NCI-H1436 treated with DMSO at 0.1 percent for 48 hours (cell line): ENCODE results near the gene KRTAP5-1.

Source experiments
- DNase-seq: peaks from one replicate; lab custom pipeline; 2025; lab: John Stamatoyannopoulos, UW

Gene KRTAP5-1

DNA sequence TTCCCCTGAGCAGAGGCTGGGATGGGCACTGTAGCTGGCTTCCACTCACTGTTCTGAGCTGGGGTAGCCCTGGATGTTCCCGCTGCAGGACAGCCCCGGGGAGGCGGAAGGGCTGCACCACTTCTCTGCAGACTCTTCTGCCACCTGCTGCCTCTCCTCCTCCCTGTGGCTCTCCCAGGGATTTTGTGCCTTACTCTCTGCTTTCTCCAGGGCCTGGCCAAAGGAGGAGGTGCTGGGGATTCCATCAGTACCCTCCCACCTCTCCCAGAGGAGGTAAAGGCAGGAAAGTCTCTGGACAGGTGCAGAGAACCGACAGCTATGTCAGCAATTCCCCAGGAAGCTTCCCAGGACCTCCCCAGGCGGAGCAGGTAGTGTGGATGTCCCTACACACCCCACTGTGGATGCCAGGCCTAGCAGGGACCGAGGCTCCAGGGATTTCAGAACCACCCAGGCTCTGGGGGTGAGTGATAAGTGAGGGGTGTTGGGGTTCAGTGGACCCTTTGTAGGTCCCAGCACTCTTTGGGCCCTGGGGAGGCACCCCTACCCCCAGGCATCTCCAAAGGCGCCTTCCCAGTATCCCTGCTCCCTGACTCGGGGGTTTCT, 24.3 kb downstream of the KRTAP5-1 start:
- DNase-seq: no peak

DNA sequence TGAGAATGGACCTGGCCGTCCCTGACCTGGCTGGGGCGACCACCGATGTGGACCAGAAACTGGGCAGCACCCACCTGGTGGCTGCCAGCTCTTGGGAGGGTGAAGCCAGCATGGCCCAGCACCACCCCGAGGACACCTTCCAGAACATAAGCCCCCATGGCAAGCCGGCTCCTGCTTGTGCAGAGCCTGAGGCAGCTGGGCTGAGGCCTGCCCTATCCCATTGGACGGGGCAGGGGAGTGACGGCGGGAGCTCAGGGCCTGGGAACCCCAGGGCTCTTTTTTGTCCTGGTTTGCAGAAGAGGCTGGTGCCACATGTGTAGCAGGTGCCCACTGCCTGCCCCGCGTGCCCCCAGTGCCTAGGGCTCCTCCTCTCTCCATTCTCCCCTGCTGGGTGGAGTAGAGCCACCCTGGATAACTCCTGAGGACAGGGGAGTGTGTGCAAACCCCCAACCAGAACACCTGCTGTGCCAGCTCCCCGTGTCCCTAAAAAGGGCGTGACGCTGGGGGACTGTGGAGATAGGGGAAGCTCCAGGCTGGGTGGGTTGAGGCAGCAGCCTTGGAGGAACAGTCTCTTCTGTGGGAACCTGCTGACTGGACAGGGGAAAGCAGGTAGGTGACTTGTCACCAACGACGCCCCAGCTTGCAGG, 25.0 kb downstream of the KRTAP5-1 start:
- no peak for DNase-seq

DNA sequence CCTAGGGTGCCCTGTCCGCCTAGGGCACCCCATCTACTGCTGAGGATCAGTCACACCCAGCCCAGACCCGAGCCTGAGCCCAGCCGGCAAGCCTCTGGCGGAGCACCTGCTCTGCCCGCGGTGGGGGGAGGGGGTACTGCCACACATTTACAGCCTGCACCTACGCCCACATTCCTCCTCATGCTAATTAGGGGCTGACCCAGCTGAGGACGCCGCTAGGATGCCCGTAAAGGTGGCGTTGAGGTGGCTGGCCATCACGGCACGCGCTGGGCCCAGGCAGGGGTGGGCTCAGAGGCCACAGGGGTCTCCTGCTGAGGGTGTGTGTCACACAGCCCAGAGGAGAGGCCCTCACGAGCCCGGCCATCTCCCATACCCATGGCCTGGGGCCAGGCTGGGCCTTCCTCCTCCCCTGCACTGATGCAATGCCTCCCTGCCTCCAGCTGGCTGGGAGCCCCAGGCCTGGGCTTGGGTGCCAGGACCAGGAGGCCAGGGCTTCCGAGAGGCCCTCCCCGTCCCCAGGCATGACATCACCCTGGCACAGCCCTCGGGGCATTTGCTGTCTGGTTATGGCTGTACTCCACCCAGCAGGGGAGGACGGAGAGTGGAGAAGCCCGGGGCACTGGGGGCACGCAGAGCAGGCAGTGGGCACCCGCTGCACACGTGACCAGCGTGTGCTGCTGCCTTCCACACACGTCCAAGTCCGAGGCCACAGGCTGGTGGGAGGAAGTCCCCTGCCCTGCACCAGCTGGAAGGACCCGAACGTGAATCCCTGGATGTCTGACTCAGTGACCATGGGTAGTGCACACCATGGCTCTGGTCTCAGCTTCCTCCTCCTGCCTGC, 25.8 kb downstream of the KRTAP5-1 start:
- no peak for DNase-seq

DNA sequence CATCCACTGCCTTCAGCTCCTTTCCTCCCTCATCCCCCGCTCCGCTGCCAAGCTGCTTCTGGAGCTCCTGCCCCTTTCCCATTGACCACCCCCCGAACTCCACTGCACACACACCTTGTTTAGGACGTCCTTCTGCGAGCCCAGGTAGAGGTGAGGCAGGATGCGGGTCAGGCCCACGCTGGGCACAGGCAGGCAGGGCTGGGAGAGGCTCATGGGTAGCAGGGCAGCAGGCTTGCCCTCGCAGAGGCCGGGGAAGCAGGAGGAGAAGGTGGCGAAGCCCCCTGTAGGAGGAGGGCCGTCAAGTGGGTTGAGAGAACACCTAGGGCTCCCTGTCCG, 26.3 kb downstream of the KRTAP5-1 start:
- DNase-seq: no peak

DNA sequence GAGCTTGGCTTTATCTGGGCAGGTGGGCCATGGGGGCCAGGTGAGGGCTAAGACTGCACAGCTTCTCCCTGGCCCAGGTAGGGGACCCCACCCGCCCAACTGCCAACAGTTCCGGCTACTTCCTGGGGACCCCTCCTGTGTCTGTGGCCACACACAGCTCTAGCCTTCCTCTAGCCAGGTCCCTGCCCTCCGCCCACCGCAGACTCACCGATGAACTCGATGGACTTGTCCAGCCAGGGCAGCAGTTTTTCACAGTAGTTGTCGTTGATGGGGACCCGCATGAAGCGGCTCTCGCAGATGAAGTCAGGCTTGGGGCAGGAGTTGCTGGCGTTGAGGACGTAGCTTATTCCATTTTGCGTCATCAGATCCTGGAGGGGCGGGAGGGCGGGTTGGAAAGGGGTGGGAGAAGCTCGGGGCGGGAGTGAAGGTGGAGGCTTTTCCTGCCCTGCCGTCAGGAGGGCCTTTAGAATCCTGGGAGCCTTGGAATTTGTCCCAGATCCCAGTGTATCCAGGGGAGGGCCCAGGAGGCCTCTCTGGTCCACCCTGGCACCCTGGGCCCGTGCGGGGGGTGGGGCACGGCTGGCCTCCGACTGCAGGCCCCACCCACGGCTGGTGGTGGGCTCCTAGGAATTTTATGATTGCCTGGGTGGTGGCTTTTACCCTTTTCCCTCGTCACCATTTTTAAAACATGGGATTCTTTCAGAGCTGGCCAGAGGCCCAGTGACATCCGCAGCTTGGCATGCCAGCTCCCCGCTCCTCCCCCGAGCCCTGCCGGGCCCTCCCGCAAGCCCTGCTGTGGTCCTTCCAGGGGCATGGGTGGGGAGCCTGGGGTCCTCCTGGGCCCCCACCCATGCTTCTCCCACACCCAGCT, 26.9 kb downstream of the KRTAP5-1 start:
- no peak for DNase-seq

DNA sequence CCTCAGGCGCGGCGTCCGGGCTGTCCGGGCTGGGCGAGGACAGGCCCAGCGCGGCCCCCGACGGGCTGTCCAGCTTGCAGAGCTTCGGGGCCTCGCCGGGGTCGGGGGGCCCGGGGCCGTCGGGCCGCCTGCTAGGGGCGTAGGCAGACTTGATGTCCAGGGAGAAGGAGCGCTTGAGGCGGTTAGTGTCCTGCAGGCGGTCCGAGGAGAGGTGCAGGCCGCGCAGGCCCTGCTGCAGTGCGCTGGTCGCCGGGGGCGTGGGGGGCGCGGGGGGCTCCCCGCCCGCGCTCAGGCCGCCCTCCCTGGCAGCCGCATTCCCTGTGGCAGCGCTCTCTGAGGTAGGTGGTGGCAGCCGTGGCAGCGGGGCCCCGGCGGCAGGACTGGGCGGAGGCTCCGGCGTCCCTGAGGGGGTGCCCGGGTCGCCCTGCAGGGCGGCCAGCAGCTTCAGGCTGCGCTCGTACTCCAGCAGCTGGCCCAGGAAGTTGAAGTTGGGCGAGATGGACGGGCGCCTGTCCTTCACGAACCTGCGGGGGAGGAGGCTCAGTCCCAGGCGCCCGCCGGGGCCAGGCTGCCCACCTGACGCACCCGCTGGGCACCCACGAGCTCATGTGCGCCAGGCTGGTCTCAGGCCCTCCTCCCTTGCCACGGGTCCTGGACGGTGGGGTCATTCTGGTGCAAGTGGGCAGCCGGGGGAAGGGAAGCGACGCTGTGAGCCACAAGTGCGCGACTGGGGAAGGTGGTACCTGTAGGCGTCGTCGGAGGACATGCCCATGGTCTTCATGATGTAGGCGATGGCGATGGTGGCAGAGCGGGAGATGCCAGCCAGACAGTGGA, 27.8 kb downstream of the KRTAP5-1 start:
- DNase-seq: no peak

DNA sequence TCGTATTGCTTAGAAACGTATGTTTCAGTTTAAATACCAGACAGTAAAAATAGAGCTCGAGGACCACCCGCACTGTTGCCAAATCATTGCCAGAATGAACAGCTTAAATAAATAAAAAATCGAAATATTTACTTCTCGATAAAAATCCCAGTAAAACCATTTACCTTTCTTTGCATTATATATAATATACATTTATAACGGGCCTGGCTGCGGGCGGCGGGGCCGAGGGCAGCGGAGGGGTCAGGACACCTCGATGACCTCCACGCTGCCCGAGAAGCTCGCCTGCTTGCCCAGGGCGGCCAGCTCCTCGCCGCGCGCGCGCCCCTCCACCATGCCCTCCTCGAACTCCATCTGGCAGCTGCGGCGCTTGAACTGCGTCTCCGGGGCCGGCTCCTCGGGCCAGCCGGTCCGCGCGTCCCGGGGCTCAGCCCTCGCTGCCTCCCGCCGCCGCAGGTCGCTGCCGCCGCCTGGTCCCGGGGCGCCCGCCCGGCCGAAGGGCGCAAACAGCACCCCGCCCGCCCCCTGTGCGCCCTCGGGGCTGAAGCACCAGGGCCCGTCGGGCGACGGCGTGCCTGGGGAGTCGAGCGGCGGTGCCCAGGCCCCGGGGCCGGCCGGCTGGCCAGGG, 28.7 kb downstream of the KRTAP5-1 start:
- DNase-seq: no peak

DNA sequence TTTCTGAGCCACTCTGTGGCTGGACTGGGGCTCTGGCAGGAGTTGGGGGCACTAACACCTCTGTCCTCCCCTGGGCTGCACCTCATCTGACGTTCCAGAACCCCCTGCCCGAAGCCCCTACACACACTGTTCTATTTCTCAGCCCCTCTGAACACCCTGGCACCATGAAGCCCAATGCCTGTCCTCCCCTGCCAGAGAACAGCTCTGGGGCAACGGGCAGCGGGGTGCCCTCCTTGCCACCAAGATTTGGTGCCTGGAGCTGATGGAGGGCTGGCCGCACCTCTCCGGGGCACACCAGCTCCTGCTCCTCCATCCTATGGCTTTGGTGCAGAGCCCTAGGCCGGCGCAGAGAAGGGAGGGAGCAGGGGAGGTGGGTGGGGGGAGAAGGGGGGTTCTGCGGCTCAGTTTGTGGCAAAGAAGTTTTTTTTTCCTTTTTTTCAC, 29.4 kb downstream of the KRTAP5-1 start:
- DNase-seq: no peak

DNA sequence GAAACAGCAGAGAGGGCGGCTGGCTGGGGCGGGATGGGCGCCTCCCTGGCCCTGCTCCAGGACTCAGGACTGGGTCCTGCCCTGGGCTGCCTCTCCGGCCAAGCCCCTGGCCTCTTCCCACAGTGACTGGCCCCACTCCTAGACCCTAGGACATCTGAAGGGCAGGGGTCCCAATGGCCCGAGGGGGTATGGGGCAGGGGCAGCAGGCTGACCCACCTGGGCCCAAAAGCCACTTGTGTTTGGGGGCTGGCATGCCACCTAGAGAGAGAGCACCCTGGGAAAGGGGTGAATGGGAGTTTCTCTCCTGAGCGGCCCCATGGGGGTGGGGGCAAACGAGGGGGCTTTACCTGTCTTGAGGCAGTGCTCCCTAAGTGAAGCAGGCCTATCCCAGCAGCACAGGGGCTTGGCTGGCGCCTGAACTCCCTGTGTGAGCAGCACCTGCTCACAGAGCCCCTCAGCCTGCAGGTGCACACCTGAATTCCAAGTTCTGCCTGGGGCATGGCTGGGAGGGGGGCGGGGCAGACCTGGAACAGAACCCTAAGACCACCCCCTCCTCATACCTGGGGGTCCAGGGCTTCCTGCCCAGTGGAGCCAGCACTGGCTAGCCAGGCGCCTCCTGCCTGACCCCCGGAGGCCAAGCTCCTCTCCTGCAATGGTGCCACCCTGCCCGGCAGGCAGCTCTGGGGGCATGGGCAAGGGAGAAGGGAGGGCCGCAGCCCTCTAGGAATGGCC, 29.9 kb downstream of the KRTAP5-1 start:
- no peak for DNase-seq

DNA sequence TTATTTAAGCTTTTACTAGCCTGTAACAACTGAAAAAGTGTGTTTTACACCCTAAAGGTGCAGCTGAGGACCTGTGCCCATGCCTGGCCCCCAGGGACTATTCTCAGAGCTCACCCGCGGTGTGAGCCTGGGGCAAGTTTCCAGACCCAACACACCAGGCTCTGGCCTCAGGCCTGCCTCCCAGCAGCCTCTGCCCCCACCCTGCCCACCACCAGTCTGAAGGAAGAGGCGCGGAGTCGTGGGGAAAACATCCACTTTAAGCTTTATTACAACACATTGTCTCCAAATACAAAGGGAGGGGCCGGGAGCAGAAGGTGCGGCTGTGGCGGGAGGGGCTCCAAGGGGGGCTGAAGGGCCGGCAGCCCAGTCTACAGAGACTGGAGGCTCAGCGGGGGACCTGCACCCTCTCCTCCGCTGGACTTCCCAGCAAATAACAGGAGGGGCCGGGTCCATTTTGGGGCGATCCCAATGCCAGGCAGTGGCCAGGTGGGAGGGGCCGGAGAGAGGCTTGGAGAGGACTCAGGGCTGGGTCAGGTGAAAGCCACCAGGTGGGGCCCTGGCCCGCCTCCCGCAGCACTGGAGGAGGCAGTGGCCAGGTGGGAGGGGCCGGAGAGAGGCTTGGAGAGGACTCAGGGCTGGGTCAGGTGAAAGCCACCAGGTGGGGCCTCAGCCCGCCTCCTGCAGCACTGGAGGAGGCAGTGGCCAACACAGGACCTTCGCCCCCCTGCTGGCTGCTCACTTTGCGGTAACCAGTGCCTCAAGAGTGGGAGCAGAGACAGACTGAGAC, 31.1 kb downstream of the KRTAP5-1 start:
- no peak for DNase-seq

DNA sequence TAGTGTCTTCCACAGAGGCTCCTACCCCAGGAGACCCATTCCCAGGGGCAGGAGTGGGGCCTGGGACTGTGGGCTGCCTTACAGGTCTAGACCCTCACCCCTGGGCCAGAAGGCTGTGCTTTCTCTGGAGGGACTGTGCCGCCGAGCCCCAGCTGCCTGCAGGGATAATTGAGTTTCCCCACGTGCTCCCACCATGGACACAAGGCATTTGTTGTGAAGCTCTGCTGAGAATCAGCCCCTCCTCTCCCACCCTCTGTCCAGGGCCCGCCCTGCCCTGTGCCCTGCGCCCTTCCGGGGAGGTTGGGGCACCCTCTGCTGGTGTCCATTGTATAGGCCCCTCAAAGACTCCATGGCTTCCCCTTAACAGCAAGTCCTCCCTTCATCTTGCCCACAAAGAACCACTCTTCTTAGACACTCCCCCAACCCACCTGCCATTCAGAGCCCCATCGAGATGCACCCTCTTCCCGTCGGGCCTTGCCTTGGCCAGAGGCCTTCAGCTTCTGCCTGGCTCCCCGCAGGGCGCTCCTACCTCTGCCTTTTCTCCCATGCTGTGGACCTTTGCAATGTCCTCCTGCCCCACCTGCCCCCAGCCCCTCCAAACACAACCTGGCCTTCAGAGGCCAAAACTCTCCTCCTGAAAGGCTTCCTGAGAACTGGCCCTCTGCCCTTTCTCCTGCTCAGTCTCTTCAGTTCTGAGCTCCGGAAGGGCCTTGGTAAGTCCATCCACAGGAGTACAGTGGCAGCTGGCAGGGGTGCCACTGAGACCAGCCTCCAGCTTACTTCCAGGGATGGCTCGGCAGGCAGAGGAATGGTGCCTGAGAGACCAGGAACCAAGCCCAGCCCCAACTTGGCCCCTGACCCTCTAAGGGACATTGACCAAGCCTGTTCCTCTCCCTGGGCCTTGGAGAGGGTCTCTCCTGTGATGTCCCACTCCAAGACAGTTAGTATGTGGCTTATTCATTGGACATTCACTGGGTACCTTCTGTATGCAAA, 35.4 kb downstream of the KRTAP5-1 start:
- no peak for DNase-seq

DNA sequence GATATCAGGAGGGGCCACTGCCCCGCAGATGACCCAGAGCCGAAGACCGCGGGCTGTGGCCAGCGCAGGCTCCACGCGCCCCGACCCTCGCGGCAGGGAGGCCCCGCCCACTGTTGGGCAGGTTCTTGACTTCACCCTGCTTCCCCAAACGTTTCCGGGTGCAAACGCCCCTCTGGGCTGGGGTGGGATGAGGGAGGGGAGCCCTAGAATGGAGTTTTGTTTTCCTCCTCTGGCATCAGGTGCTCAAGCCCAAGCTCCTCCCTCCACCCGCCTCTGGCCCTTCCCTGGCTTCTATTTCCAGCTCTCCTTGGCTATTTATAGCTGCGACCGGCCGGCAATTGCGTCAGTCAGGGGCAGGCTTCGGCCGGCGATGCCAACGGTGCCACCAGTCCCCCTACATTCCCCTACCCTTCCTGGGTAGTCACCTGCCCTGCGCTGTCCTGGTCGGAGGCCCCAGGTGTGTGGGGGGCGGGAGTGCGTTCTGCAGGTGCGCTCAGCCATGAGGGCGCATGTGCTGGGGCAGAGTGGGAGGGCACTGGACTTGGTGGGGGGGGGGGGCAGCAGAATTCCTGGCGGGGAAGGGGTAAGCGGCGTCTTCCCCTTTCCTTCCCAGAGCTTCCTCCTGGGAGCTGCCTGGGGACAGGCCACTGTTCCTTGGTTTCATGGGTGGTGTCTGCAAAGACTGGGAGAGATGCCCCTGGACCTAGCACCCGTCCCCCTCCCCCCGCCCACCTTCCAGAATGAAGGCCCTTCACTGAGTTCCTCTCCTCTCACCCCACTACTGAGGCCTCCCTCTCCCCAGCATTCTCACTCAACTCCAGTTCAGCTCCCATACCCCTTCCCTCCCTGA, 36.6 kb downstream of the KRTAP5-1 start:
- no peak for DNase-seq

DNA sequence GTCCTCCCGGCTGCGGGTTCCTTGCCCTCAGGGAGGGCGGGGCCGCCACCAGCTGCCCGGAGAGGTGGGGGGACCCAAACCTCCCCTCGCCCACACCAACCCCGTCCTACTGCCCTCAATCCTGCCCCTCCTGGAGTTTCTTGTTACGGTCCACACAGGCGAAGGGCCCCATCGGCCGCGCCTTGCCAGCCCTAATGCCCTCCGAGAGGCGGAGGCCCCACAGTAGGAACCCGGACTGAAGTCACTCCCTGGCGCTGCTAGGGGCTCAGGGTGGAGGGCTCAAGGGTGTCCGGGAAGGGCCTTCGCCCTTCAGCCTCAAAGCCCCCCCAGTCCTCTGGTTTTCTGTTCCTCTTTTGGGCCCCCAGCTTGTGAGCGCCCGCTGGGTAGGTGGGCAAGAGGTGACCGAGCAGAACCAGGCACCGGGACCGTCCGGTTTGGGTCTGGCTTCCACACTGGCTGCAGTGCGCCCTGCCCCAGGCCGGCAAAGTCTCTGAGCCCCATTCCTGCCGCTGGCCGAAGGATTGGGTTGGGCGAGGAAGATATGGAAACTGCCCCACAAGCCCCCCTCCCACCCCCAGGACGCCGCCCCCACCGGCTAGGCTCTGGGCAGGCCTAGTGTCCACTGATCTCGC, 37.5 kb downstream of the KRTAP5-1 start:
- DNase-seq: no peak

DNA sequence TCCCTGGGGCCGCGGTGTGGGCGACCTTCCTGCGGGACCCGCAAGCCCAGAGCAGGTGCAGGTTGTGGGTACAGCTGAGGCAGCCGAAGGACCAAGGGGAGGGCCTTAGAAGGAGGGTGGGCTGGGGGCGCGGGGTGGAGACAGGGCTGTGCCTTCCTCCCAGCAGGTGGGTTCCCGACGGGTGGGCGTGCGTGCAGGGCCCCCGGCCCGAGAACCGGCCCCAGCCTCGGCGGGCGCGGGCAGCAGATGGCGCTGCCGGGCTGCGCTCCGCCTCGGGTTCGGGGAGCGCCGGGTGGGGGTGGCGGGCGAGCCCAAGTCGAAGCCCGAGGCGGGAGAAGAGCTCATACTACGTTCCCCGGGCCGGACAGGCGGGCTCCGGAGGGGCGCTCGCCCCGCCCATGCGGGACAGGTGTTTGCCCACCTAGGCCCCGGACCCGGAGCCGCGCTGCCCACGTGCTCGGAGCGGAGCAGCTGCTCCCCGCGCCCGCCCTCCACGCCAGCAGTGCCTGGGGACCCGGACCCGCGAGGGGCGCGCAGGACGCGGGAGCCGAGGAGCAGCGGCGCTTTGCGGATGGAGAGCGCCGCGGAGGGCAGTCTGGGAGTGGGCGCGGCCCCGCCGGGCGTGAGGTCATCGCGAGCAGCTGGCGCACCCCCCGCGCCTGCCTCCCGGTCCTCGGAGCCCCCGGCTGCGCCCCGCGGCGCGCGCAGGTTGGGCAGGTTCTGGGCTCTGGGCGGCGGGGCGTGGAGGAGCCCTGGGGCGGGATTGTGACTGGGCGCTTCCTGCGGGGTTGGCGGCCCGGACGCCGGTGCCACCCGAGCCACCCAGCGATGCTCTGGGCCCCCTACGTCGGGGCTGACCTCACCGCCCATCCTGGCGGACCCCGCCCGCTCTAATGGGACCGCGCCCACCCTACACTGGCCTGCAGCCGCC, 38.3 kb downstream of the KRTAP5-1 start:
- no peak for DNase-seq

DNA sequence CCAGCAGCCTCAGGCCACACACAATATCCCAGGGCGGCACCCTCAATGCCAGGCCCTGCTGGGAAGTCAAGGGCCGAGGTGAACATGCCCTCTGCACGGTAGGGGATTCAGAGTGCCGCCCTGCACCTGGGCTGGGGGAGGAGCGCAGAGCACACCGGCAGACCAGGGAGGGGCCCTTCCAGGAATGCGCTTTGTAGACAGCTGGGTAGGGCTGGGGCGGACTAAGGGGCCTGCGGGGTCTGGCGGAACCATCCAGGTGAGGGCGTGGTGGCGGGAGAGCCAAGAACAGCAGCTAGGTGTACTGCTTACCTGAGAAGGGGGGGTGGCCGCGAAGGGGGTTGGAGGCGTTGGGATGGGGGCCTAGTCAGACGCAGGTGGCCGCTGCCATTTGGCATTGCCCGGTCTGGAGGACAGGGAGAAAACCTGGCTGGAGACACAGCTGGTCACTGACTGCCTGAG, 39.0 kb downstream of the KRTAP5-1 start:
- DNase-seq: no peak

DNA sequence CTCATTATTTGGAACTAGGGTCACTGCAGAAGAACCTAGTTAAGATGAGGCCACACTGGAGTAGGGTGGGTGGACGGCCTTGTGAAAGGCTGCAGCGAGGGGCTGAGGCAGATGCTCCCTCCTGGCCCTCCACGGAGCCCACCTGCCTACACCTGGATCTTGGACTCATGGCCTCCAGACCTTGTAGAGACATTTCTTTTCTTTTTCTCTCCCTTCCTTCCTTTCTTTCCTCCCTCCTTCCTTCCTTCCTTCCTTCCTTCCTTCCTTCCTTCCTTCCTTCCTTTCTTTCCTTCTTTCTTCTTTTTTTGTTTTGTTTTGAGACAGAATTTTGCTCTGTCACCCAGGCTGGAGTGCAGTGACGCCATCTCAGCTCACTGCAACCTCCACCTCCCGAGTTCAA, 39.7 kb downstream of the KRTAP5-1 start:
- no peak for DNase-seq
